T-helper 17 cell (primary cell): ENCODE data around the gene TCP11. TPM values are rescaled to one million over a fixed set of nuclear protein-coding genes. Genes with fewer than 3 reads are reported as not detected.

ENCODE experiments used
- ATAC-seq: fragments of 150-1000 bp; cut with Tn5 transposase; 2 replicates; pipeline ENCODE4 v1.10.0; 2021; ENCODE audit warnings: mild to moderate bottlenecking, moderate library complexity
- DNase-seq, 3 donors: peaks; one replicate each; pipeline versions ENCODE4 v3.0.0 to v3.0.0-alpha.2; 2020 to 2021
- H3K9me3 ChIP-seq: one replicate; pipeline ENCODE4 v1.7.0; 2013; ENCODE audit warnings: low read length, mild to moderate bottlenecking; ENCODE audit not compliant: control insufficient read depth, poor library complexity, severe bottlenecking
- H3K27ac Mint-ChIP-seq: one replicate; pipeline ENCODE4 v1.8.0; 2022; ENCODE audit warnings: mild to moderate bottlenecking, moderate library complexity, mixed read lengths
- H3K27me3 Mint-ChIP-seq: one replicate; pipeline ENCODE4 v1.8.0; 2022; ENCODE audit warnings: mixed read lengths
- H3K36me3 Mint-ChIP-seq: one replicate; pipeline ENCODE4 v1.8.0; 2022; ENCODE audit warnings: low read depth, mixed read lengths
- H3K4me1 Mint-ChIP-seq: one replicate; pipeline ENCODE4 v1.8.0; 2022; ENCODE audit warnings: mild to moderate bottlenecking, mixed read lengths
- H3K4me3 Mint-ChIP-seq: one replicate; pipeline ENCODE4 v1.8.0; 2022; ENCODE audit warnings: mild to moderate bottlenecking, moderate library complexity, mixed read lengths
- total RNA-seq, 4 donors: library from RNA in 2 of 4; stranded (reverse) in 2 of 4; gene quantifications; one replicate each; pipeline ENCODE4 v1.2.3 and lab custom pipeline; 2022 to 2026

TCP11 gene
- total RNA-seq, 2 donors from 2014 or later: not detected

- ATAC-seq: no peak
Observed at GRCh38 chr6:35073766-35074471, 67.2 kb downstream of the TCP11 start.

GRCh38 chr6:35073211-35073610 is 67.9 kb downstream of the TCP11 start:
- Mint-ChIP-seq H3K4me1 (peaks cover 2% of the 10 kb centered on the region), H3K36me3 (peaks cover 2% of the 10 kb centered on the region), H3K4me3 (no peak overlapping the region), H3K27me3 (no peaks in the 10 kb centered on the region), H3K27ac (no peak overlapping the region)
- no peaks in the 10 kb centered on the region for H3K9me3 ChIP-seq
- no peak for DNase-seq
- no peak for ATAC-seq

More at GRCh38 chr6:35073766-35074471, 67.2 kb downstream of the TCP11 start:
- Mint-ChIP-seq H3K36me3 (peaks cover 2% of the 10 kb centered on the region), H3K27ac (no peak overlapping the region), H3K4me3 (no peak overlapping the region), H3K4me1 (peaks cover 2% of the 10 kb centered on the region), H3K27me3 (no peaks in the 10 kb centered on the region)
- DNase-seq: no peak
- no peaks in the 10 kb centered on the region for H3K9me3 ChIP-seq

DNA sequence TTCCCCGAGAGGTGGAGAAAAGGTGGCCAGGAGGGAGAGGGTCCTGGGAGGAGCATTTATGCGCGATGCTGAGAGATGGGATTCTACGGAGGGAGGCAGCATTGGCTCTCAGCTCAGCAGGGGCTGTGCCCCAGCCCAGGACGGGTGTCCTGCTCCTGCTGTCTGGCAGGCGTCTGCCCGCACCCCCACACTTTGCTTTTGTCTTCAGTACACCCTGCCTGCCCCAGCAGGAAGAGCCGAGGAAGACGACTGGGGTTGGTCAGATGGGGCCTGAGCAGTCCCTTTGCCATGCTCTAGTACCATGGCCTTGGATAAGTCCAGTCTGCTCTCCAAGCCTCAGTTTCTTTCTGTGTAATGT is 68.5 kb downstream of the TCP11 start:
- Mint-ChIP-seq H3K4me3 (peak overlapping the region; percentile 19), H3K4me1 (peaks cover 2% of the 10 kb centered on the region), H3K27me3 (no peaks in the 10 kb centered on the region), H3K36me3 (peaks cover 2% of the 10 kb centered on the region), H3K27ac (no peak overlapping the region)
- ATAC-seq (no peak), DNase-seq (no peak)
- no peaks in the 10 kb centered on the region for H3K9me3 ChIP-seq

DNA sequence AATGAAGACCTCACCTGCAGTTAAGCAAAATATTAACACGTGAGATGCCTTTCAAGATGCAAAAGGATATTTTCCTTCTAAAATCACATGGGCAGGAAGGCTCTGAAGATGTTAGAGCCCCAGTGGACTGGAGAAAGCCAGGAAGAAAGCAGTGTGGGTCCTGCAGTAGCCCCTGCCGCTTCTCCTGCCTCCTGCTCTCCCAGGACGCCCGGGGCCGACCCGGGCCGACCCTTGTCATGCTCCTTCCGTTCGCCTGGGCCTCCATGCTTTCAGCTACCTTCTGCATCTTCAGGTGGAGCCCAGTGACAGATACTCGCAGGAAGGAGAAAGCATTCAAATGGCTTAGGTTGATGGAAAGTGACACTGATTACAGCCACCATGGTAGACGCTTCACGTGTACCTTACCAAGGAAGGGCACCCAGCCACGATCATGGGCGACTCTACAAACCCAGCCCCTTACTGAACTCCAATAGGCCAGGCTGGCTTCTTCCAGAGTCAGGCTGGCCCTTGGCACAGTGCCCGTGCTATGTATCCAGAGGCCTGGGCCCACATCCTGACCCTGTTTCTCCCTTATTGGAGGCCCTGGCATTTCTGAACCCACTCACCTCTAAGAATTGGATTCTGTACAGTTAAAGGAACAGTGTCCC is 69.0 kb downstream of the TCP11 start:
- H3K27me3 Mint-ChIP-seq: no peaks in the 10 kb centered on the region
- H3K9me3 ChIP-seq: no peaks in the 10 kb centered on the region
- no peak for ATAC-seq
- H3K36me3 Mint-ChIP-seq: peaks cover 2% of the 10 kb centered on the region
- H3K4me1 Mint-ChIP-seq: peaks cover 2% of the 10 kb centered on the region
- H3K4me3 Mint-ChIP-seq: peak overlapping the region; percentile 19
- H3K27ac Mint-ChIP-seq: no peak overlapping the region
- DNase-seq: no peak

- no peak overlapping the region for H3K27ac Mint-ChIP-seq
- no peak overlapping the region for H3K4me3 Mint-ChIP-seq
- DNase-seq: no peak
- peaks cover 2% of the 10 kb centered on the region for H3K36me3 Mint-ChIP-seq
- peaks cover 2% of the 10 kb centered on the region for H3K4me1 Mint-ChIP-seq
- H3K9me3 ChIP-seq: no peaks in the 10 kb centered on the region
- ATAC-seq: no peak
- no peaks in the 10 kb centered on the region for H3K27me3 Mint-ChIP-seq
Observed at GRCh38 chr6:35071347-35071994, 69.7 kb downstream of the TCP11 start.

DNA sequence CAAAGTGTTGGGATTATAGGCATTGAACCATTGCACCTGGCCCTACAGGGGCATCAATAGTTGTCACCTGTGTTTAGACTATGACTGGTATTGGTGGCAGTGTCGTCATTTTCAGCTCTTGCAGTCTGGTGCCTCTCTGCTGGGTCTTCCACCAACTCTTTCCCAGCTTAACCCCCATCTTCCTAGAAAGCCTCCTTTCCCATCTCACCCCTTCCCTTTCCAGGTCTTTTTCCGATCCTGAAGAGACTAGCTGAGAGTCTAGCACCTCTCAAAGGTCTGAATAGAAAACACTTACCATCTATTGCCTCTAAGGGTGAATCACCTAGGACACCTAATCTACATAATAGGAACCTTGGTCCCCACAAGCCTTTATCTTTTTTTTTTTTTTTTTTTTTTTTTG is 71.0 kb downstream of the TCP11 start:
- Mint-ChIP-seq H3K36me3 (peaks cover 2% of the 10 kb centered on the region), H3K27ac (no peak overlapping the region), H3K4me1 (peaks cover 2% of the 10 kb centered on the region), H3K27me3 (no peaks in the 10 kb centered on the region), H3K4me3 (no peak overlapping the region)
- DNase-seq (no peak), ATAC-seq (no peak)
- no peaks in the 10 kb centered on the region for H3K9me3 ChIP-seq

DNA sequence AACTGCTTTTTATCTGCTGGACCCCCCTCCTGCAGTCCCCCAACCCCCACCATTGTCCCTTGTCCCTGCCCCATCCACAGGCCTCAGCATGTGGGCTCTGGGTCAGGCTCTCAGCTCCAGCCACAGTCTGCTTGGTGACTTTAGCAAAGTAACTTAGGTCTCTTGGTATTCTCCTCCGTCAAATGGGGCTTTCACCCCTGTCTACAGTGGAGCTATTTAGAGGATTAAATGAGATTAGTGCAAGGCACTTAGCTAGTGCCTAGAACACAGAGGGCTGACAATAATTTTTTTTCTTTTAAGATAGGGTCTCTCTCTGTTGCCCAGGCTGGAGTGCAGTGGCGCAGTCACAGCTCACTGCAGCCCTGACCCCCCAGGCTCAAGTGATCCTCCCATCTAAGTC is 71.9 kb downstream of the TCP11 start:
- Mint-ChIP-seq H3K4me3 (no peak overlapping the region), H3K36me3 (peaks cover 2% of the 10 kb centered on the region), H3K27me3 (no peaks in the 10 kb centered on the region), H3K27ac (no peak overlapping the region), H3K4me1 (peaks cover 2% of the 10 kb centered on the region)
- ATAC-seq (no peak), DNase-seq (no peak)
- no peaks in the 10 kb centered on the region for H3K9me3 ChIP-seq

DNA sequence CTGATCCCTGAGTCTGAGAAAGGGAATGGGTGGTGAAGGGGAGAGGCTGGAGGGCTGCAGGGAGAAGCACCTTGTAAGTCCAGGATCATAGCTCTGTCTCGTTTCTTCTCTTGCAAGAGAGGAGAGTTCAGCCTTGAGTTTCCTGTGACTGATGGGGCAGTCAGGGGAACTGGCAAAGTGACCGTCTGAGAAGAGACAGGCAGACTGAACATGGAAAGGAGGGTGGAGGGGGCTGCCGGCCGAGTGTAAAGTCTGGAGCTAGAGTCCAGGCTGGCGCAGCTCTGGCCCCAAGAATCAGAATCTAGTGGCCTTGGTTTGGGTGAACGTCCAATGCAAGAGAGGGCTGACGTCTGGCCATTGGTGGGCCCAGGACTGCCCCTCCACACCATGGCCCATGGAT is 72.5 kb downstream of the TCP11 start:
- Mint-ChIP-seq H3K4me3 (no peak overlapping the region), H3K36me3 (peaks cover 2% of the 10 kb centered on the region), H3K27me3 (no peaks in the 10 kb centered on the region), H3K4me1 (peaks cover 2% of the 10 kb centered on the region), H3K27ac (no peak overlapping the region)
- no peak for ATAC-seq
- H3K9me3 ChIP-seq: no peaks in the 10 kb centered on the region
- no peak for DNase-seq

DNA sequence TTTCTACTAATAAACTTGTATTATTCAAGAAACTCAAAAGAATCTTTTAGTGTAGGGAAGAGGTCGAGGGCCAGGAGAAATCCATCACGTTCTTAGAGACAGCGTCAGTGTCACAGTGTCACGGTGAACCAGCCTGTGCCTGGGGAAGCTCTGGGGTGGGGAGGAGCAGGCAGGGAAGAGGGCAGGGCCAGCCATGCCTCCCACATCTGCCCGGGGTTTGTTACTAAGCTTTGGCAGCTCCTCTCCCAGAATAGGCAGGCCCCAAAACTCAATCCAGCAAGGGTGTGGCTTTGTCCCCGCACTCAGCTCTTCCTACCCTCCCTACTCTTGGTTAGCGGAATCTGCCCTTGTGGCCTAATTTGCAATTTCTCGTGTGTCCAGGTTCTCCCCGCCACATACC is 72.9 kb downstream of the TCP11 start:
- Mint-ChIP-seq H3K4me1 (peaks cover 2% of the 10 kb centered on the region), H3K27ac (no peak overlapping the region), H3K4me3 (no peak overlapping the region)

More for the DNA sequence above, 72.9 kb downstream of the TCP11 start:
- H3K9me3 ChIP-seq: no peaks in the 10 kb centered on the region
- DNase-seq: no peak
- no peaks in the 10 kb centered on the region for H3K27me3 Mint-ChIP-seq
- ATAC-seq: no peak
- peaks cover 2% of the 10 kb centered on the region for H3K36me3 Mint-ChIP-seq

Other genes with a start within 250 kb of the TCP11 start
- gene SCUBE3, start 72.6 kb upstream of the TCP11 start, total RNA-seq: not detected
- 10 to 100 TPM; 50.0 to 60.8 TPM for gene ZNF76, start 118.4 kb upstream of the TCP11 start, total RNA-seq
- gene DEF6, start 156.5 kb upstream of the TCP11 start, total RNA-seq: 100 to 1,000 TPM; 193 to 206 TPM
- 10 to 100 TPM; 25.0 to 29.9 TPM for gene PPARD, start 201.2 kb upstream of the TCP11 start, total RNA-seq